Right renal cortex interstitium (tissue), 3 donors: ENCODE results near the gene PTGS2. TPM values are rescaled to one million over a fixed set of nuclear protein-coding genes. Genes with fewer than 3 reads are reported as not detected.

Source experiments
- DNase-seq, 3 donors: peaks; one replicate each; pipeline ENCODE4 v3.0.0-alpha.2; 2013; ENCODE audit warnings: low read depth in 3 of 3, low spot score in 2 of 3
- polyA plus RNA-seq, 3 donors: library from polyadenylated mRNA; unstranded; fragments of 120-200 nt; gene quantifications; one replicate each; pipeline ENCODE4 v1.2.1, GENCODE V29; 2013; ENCODE audit not compliant: insufficient read length in 3 of 3

The PTGS2 gene
- polyA plus RNA-seq: 1 to 10 TPM in 2 of 3 donors, under 1 TPM in 1; 0.67 to 2.6 (median 1.3) TPM

GRCh38 chr1:186680245-186681061, at the start of gene PTGS2:
TSS of gene PTGS2 (minus strand) at chr1:186680423. CDS start at chr1:186680290, 133 bp downstream.
- DNase-seq: peak; percentile 34 to 43 (median 36)

DNA sequence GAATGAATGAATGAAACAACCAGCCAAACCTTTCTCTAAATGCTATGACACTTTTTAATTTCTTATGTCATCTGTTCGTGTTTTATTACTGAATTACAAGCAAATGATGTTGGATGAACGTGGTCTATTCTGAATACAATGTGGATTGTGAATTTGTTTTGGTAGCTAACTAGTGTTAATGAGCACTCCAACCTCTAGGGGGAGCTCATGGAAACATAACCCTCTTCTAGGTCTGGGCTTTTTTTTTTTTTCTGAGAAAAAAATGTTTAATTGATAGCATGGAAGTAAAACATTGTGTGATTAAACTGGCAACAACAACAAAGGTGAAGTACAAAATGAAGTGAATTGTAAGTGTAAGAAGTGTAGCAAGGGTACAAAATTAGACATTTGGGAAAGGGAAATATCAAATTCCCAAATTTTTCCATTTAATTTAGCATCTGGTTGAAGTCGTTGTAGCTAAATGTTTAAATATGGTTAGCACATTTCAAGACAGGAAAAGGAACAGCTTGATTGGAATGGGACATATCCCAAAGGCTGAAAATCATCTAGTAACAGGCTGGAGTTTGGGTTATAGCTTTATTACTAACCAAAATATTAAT, 42.6 kb upstream of the PTGS2 start:
- no peak for DNase-seq

DNA sequence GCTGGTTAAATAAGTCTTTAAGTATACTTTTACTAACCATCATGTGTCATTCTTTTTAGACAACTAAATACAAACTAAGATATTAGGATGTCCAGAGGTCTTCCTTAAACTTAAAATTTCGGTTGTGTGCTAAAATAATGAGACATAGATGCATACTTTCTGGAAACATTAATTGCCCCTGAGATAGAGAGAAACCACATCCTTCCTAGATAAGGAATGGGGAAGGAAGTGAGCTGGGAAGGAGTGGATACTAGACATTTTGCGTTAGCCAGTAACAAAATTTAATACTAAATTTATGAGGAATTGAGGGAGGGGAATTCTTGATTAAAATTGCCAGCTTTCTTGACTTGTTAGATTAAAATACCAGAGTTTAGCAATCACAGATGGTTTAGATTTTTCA, 37.1 kb upstream of the PTGS2 start:
- DNase-seq: no peak

DNA sequence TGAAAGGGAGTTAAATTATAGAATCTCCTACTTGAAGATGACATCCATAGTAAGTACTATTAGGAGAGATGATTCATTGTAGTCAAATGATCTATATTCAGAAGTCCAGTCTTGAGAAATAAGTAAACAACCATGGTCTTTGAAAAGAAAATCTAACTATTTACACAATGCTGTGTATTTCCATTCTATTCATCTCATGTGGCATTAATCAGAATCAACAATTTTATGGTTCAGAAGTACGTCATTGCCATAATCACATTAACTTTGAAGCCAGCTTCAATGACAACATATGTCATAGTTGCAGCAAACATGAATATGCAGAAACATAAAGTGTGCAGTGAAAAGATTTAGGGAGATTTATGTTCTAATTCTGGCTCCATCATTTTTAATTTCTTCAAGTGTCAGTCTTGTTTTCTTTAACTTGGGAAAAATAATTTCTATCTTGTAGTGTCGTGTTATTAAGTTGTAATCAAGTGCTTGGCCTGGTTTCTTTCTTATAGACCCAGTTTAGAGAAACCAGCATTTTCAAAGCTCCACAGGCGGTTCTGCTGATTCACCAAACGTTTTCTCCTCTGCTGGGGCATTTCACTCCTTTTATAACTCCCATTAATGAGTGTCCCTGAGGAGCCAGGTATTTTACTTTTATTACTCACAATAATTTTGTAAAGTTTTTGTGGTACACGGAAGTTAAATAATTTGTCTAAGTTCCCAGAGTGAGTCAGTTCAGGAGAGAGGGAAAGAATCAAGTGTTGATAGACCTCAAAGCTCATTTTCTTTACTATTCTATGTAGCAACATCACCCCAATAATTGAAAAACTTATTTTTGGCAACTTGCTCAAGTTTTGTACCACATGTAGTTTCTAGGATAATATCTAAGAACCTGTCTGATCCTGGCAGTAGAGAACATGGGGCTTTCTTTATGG, 35.9 kb upstream of the PTGS2 start:
- no peak for DNase-seq

DNA sequence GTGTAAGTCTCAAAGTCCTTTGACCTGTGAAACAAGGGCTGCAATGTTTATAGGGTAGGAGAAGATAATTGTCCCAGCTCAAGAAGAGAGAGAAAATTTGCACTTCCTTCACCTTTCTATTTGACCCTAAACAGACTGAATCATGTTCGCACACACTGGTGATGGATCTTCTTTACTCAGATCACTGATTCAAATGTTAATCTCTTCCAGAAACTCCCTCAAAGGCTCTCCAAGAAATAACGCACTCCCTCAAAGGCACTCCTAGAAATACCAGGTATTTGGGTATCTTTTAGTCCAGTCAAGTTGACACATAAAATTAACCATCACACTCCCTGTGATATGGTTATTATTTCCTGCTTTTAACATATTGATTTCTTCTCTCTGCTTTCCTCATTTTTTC, 30.5 kb upstream of the PTGS2 start:
- DNase-seq: no peak

GRCh38 chr1:186708694-186709097, 28.5 kb upstream of the PTGS2 start:
- DNase-seq: no peak

GRCh38 chr1:186703209-186703766, 23.1 kb upstream of the PTGS2 start:
- no peak for DNase-seq

DNA sequence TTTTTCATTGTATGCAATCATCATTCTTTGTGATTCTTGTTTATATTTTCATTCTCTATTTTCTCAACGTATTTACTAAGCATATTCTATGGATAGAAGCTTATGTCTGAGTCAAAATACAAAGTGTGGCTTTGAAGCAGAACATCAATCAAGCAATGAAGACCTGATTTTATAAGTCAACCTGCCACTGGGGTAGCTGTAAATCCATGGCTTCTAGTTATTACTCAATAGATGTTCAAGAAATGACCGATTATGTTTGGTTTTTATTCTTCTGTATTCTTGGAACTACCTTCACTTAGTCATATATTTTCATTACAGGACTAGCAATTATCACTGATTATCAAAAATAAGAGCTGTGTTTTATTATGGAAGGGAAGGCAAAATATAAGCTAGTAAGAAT, 20.5 kb upstream of the PTGS2 start:
- DNase-seq: no peak

GRCh38 chr1:186699519-186699918, 19.3 kb upstream of the PTGS2 start:
- no peak for DNase-seq

- DNase-seq: no peak
Measured at GRCh38 chr1:186689907-186690306, 9.7 kb upstream of the PTGS2 start.

DNA sequence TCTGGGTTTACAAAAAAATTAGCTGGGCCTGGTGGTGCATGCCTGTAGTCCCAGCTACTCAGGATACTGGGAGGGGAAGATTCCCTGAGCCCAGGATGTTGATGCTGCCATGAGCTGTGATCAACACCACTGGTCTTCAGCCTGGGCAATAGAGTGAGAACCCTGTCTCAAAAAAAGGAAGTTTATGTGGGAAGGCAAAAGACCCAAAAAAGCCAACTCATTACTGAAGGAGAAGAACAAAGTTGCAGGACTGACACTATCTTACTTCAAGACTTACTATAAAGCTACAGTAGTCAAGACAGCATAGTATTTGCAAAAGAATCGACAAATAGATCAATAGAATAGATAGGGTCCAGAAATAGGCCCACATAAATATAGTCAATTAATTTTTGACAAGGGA, 9.2 kb upstream of the PTGS2 start:
- DNase-seq: no peak

DNA sequence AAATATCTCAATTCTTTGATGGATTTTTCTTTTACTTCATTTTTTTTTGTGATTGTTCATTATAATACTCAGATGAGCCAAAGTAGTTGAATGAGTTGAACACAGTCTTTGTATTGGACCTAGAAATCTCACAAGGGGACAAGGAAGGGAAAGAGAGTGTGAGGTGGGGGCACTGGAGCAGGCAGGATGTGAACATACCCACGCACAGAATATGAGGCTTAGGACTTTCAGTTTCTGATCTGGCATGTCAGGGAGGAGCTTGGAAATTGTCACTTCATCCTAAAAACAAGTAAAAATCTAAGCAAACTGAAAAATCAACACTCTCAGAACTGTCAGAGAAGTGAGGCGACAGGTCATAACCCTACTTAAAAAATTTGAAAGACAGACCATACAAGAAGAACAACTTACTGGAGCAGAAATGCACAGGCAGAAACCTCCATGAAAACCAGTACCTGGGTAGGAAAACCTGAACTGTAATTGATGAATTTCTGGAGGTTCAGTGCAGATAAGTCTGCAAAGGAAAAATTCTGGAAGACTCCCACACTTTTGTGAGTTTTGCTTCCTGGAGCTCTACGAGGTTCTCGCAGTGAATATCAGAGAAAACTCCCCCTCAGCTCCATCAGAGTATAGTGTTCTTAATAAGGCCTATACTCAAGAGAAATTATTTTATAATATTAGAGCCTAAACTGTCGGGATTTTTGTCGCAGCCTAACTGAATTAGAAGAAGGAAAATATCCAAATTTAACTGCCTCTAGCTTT, 3.6 kb upstream of the PTGS2 start:
- DNase-seq: no peak

GRCh38 chr1:186682736-186683135, 2.5 kb upstream of the PTGS2 start:
- no peak for DNase-seq

GRCh38 chr1:186681801-186682200, 1.6 kb upstream of the PTGS2 start:
- no peak for DNase-seq

DNA sequence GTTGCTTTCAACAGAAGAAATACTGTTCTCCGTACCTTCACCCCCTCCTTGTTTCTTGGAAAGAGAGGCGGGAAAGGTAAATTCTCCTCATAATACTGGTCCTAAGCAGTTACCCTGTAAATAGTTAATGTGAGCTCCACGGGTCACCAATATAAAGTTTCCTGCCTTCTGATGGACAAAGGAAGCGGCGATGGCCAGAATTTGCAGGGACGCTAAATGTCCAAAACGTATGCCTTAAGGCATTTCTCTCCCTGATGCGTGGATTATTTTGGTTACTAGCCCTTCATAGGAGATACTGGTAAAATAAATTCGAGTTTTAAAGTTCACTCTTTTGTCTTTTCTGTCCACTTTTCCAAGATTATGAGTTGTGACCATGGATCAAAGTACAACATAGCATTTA, 898 bp upstream of the PTGS2 start:
- no peak for DNase-seq

DNA sequence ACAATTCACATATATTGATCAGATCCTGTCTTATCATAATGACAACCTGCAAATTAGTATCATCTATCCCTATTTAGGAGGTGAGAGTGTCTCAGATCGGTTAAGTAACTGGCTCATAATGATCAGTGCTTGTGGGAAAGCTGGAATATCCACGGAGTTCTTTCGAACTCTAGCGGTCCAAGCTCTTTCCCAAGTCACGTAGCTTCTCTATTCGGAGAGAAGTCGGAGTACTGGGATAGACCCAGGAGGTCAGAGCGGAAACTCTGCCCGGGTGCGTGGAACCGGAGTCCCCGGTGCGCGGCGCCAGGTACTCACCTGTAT, 339 bp downstream of the PTGS2 start:
- no peak for DNase-seq

GRCh38 chr1:186678155-186678554, 2.1 kb downstream of the PTGS2 start:
- no peak for DNase-seq

DNA sequence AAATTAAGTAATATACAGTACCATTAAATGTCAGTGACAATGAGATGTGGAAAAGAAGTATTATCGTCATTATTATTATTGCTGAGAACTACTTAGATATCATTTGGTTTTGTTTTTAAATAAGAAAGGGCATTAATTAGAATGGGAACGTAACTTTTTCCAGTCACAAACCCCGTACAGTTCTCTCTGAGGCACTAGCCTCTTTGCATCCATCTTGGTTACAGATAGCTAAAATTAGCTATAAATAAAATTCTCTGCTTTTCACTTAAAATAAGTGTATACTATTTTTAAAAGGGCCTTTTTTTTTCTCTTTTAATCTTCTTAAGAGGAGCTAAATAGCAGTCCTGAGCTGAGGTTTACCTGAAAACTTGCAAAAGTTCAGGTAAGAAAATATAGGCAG, 7.6 kb downstream of the PTGS2 start:
- no peak for DNase-seq

GRCh38 chr1:186672131-186672530, 8.1 kb downstream of the PTGS2 start:
- no peak for DNase-seq

DNA sequence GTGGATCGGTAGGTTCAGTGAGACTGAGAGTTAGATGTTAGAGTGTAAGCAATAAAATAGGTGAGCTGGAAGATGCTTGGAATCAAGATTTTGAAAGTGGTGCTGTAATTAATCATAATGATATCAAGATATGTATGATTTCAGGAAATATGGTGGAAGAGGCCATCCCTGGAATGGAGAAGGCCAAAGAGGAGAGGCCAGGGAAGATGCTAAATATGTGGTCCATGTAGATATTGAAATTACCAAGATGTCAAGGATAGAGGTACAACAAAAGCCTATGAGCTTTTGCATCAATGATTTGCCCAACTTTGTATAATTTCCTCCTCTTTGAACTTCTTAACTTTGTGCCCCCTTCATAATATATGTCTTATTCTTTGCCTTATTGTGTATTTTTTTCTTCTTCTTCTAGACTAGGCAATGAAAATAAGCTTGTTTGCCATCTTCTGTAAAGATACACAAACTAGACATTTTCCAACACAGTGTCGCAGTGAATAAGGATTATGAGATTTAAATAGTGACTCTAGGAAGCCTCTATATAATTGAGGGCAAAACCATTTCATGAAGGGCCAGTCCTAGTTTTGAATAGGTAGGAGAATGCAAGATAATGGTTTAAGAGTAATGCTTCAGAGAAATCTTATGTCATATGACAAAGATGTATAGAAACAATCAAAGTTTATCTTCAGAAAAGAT, 8.9 kb downstream of the PTGS2 start:
- no peak for DNase-seq
